GM19397 (cell line): ENCODE data around the gene RASA4.
"Not testable (repeated sequence)": the region's sequence is repeated elsewhere in the genome, so short reads cannot be mapped to it uniquely, and the experiment has no call there.

Source experiments
- ATAC-seq: cut with Tn5 transposase; IDR thresholded peaks from one replicate; pipeline ENCODE4 v1.9.1; 2021; ENCODE audit warnings: mild to moderate bottlenecking, moderate library complexity; ENCODE audit not compliant: unreplicated experiment

The RASA4 gene

DNA sequence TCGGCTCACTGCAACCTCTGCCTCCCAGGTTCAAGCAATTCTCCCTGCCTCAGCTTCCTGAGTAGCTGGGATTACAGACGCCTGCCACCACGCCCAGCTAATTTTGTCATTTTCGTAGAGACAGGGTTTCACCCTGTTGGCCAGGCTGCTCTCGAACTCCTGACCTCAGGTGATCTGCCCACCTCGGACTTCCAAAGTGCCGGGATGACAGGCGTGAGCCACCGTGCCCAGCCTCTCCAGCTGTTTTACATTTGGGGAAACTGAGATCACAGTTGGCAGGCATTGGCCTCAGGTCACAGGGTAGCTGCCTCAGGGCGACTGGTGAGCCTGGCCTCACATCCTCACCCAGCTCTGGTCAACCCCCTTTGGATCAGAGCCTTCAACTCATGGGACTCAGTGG, 6.8 kb downstream of the RASA4 start:
- ATAC-seq, result not testable (repeated sequence)

DNA sequence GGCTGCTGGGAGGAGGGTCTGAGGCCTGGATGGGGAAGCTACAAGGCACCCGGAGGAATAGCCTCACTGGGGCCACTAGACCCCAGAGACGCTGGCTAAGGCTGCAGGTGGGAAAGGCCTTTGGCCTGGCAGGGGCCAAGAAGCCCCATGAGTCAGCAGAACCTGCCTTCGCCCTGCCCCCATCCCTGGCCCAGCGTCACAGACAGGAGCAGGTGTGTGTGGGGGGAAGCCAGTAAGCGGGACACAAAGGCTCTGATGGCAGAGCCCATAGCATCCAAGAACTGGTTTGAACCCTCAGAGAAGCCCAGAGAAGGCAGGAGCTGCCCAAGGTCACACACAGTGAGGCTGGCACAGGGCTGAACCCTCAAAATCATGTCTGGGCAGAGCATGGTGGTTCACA, 9.7 kb downstream of the RASA4 start:
- not testable (repeated sequence) for ATAC-seq

DNA sequence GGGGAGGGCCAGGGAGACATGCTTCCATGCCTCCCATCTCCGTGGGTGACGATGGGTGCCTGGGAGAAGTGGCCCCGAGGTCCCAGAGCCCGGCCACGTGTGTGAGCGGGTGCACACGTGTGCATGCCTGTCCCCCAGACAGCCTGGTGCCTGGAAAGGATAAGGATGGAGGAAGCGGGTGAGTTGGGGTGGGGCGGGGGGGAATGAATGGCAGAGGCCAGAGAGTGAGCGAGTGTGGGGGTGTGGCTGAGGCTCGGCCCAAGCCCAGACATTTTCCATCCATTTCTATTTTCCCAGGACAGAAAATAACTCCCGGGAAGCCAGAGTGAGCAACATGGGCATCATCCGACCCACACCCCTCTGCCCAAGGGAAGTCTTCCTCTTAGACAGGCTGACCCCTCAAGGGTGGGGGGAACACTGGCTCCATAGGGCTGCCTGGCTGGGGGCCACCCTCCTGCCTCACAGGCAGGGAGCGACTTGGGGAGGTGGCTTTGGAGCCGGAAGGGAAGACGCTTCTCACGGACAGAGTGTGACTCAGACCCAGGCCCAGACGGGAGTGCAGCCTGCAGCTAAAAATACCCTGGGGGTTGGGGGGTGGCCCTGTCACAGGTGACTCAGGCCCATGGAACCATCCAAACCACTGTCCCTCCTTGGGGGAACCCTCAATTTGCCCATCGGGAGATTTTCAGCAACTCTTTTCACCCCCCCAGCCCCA, 12.0 kb downstream of the RASA4 start:
- not testable (repeated sequence) for ATAC-seq

DNA sequence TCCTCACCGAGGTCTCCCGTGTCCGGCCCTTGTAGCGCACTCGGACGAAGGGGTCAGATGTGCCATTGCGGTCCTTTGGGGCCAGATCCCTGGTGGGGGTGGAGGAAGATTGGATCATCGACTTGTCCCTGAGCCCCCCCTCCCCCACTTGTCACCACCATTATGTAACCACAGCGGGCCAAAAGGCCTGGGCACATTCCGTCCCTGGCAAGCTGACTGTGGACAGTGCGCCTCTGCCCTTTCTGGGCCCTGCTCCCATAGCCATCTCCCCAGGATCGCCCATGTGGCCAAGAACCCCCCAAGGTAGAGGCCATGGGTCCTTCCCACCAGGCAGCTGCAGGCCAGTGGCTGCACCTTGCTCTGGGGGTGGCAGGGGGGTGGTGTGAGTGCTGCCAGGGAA, 14.2 kb downstream of the RASA4 start:
- not testable (repeated sequence) for ATAC-seq

DNA sequence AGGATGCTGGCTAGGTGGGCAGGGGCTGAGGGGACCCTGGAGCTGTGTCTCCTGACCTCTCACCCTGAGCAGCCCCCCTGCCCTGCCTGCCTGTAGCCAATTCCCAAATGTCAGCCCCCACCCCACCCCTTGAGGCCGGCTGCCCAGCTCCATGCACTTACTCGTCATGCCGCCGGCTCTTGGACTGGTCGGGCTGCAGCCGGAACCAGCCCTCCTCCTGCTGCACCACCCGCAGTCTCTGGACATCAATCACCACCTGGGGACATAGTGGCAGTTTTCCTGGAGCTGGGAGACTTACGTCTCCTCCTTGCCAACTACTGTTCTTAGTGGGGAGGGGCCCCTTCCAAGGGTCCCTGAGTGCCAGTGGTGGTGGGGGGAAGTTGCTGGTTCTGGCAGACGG, 16.9 kb downstream of the RASA4 start:
- ATAC-seq, result not testable (repeated sequence)

DNA sequence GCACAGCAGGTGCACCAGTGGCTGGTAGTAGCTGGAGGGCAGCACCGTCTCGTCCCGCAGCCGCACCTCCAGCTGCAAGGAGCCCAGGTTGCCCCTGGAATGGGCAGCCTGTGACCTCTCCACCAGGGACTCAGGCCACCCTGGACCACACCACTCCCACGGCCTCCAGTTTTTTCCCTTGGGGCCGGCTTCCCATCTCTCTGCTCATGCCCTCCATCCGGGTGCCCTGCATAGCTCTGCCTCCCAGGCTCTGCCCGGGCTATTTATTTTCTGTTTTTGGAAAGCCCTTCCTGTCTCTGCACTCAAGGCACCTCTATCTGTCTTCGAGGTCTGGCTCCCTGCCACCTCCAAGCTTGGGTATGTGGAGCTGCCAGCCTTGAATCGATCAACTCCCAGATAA, 20.5 kb downstream of the RASA4 start:
- ATAC-seq, result not testable (repeated sequence)

DNA sequence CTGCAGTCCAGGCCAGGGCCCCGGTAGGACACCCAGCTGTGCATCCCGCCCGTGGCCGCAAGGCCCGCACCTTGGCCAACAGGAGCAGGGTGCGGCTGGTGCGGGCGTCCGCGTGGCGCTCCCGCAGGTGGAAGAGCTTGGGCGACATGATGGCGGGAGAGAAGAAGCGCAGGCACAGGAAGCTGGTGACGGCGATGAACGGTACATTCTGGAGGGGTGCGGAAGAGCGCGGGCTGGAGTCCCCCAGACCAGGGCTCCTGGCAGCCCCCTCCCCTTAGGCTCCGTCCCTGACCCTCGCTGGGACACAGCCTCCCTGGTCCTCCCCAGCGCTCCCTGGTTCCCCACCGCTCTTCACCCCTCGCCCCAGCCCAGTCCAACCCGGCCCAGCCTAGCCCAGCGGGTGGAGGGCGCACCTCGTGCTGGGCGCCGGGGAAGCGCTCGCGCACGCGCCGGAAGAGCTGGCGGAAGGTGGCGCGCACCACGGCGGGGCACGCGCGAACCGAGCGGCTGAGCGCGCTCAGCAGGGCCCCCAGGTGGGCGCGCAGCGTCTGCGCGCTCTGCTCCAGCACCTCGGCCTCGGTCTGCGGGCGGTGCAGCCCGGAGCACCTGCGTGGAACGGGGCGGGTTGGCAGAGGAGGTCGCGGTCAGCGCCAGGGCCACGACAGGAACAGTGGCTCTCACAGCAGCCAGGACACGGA, 22.8 kb downstream of the RASA4 start:
- ATAC-seq, result peak; percentile 70

DNA sequence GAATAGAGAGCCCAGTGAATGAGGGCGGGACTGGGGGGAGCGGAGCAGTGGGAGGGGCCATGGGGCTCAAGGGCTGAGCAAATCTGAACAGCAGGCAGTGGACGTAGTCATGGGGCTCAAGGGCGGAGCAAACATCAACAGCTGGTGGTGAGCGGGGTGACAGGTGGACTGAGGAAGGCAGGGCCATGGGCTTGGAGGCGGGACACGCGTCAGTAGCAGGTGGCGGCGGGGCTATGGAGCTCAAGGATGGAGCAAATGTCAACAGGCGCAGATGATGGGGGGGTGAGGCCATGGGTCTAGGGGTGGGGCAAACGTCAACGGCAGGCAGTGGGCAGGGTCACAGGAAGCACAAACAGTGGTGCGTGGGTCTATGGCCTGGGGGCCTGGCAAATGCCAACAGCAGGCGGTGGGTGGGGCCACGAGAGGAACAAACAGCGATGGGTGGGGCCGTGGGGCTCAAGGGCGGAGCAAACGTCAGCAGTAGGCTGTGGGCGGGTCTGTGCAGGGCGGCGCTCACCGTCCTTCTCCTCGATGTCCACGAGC, 24.0 kb downstream of the RASA4 start:
- peak; percentile 42 for ATAC-seq

DNA sequence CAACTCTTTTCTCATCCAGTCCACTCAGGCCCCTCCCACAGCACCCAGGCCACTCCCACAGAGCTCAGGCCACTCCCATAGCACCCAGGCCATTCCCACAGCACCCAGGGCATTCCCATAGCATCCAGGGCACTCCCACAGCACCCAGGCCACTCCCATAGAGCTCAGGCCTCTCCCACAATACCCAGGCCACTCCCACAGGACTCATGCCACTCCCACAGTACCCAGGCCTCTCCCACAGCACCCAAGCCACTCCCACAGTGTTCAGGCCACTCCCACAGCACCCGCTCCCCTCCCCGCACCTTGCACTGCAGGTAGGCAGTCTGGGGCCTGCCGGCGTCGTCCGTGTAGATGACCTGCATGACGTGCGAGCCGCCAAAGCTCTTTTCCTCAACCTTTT, 26.7 kb downstream of the RASA4 start:
- peak; percentile 26 for ATAC-seq

DNA sequence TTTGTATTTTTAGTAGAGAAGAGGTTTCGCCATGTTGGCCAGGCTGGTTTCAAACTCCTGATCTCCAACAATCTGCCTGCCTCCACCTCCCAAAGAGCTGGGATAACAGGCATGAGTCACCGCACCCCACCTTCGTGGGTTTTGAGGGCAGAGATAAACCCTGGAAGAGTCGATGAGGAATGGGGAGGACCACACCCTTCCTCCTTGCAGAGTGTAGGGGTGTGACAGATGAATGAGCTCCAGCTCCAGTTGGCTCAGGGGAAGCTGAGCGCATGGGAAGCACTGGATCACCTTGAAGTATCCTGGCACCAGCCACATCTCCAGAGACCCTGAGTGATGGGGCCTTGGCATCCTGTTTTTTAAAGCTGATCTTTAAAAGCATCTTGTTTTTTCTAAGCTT, 33.1 kb downstream of the RASA4 start:
- not testable (repeated sequence) for ATAC-seq

DNA sequence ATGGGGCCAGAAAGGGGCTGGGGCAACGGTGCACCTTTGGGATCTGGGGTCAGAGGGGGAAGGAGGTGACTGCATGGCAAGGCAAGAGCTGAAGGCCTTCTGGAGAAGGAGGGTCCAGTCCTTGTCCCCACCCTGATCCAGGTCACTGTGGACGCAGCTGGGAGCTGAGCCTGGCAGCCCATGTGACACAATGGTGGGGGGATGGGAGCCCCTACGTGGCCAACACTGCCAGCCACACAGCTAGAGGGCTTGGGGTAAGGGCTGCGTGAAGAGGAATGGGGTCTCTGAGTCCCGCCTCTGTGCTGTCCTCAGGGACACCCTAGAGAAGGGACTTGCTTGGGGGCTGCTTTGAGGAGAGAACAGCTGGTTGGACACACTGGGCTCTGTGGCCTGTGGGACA, 34.8 kb downstream of the RASA4 start:
- ATAC-seq, result not testable (repeated sequence)

DNA sequence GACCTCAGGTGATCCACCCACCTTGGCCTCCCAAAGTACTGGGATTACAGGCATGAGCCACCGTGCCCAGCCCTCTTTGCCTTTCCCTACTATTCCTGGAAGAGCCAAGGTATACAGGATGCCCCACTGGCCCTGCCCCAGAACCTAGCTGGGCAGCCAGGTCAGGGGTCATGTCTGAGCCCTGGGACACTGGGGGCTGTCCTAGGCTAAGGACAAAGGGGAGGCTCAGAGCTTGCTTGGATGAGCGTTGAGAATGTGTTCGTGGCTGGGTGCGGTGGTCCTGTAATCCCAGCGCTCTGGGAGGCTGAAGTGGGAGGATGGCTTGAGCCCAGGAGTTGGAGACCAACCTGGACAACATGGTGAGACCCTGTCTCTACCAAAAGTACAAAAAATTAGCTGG, 38.1 kb downstream of the RASA4 start:
- ATAC-seq, result not testable (repeated sequence)

DNA sequence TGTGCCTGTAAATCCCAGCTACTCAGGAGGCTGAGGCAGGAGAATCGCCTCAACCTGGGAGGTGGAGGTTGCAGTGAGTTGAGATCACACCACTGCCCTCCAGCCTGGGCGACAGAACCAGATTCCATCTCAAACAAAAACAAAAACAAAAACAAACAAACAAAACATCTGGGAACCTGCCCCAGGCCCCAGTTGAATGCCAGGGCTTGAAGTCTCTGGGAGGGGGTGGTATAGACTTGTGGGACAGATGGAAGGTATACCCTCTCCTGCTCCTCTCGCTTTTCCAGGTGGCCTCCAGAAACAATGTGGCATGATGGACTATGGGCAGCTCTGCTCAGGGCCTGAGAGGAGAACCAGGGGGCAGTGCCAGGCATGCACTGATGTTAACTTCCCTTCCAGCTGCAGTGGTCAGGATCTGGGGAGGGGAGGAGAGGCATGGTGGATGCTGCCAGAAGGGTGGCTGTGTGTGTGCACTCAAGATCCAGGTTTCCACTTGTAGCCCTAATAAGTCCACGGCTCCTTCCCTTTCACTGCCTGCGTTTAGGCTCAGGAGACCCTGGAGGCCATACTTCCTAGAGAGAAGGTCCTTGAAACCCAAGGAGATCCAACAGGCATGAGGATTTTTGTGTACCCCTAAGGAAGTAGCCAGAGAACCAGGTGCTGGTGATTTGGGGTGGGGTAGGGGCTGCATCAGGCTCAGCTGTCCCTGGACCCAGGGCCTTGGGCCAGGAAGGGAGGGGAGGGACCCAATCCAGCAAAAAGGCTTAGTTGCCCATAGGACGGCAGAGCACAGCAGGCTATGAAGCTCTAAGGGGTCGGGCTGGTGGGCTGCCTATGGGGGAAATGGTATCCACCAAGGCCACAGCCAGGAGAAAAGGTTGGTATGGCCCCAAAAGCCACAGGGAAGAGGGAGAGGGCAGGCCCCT, 39.0 kb downstream of the RASA4 start:
- not testable (repeated sequence) for ATAC-seq

DNA sequence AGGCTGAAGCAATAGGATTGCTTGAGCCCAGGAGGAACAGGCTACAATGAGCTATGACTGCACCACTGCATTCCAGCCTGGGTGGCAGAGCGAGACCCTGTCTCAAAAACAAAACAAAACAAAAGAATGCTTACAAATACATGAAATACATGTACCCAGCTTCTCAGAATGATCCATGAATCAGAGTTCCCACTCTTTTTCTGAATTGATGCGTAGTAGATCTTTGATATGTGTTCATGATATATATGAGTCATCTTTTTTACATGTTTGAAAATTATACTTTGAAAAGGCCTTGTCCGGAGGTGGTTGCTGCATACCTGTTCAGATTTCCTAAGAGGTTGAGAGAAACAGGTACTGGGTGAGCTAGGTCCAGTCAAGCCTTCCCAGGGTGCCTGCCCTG, 40.2 kb downstream of the RASA4 start:
- not testable (repeated sequence) for ATAC-seq

DNA sequence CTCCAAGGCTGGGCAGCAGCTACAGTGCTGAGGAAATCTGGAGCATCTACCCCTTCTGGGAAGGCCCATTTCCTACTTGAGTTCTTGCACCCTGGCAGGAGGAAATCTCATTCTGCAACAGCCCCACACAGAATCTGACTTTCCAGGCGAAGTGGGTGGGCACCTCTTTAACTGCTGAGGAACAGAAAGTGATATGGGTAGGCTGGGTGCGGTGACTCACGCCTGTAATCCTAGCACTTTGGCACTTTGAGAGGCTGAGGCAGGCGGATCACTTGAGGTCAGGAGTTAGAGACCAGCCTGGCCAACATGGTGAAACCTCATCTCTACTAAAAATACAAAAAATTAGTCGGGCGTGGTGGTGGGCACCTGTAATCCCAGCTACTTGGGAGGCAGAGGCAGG, 41.9 kb downstream of the RASA4 start:
- not testable (repeated sequence) for ATAC-seq

DNA sequence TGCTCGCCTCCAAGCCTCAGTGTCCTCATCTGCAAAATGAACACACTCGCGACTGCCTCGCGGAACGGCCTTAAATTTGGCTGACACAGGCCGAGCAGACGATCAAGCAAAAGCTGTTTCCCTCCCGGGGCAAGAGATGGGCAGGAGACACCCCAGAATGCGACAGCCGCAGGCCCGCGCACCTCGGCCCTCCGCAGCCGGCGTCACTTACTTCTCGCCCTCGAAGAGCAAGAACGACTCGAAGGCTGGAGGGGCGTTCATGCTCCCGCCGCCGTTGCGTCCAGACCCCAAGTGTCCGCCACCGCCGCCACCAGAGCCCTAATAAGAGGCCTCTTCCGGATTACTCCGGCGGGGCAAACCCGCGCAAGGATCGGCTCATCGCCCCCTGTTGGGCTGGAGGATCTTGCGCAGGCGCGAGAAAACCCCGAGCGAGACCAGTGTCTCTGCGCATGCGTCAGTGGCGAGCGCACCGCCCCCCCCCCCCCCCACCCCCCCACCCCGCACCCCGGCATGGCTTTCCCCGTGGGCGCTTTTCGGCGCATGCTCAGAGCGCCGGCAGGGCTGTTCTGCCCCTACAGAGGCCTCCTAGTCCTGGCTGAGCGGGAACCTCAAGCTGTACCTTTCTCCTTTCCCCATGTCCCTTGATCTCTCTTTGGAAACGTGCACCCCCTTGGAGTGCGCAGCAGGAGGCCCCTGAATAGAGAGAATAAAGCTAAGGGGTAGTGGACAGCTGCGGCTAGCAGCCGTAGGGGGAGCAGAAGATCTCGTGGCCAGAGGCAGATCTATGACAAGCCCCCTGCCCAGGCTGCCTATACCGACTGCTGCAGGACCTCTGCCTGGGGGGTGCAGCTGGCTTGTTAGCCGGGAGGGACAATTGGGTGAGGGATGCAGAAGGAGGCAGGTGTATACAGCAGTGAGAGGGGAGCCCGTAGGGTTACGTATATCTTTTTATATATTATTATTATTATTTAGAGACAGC, 44.0 kb downstream of the RASA4 start, which contains the start of gene POLR2J3:
TSS of gene POLR2J3 (minus strand) at position 323 of the 979 bp plus-strand sequence. CDS start at position 261, 62 bp downstream.
- ATAC-seq, result peak; percentile 94

DNA sequence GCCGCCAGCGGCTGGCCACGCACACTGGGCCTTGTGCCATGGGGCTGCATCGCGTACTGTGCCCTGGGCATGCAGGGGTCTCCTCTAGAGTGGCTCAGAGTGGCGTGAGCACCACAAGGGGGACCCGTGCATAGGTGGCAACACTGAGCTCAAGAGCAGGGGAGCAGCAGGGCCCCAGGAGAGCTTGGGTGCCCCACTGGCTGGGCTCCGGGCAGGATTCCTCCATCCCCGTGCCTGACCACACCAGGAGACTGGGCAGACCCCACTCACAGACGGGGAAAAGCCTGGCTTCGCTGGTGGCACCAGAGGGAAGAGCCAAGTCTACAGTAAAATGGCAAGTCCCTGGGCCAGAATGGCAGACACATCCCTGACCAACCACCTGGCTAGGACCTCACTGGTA, 47.9 kb downstream of the RASA4 start:
- ATAC-seq, result not testable (repeated sequence)

DNA sequence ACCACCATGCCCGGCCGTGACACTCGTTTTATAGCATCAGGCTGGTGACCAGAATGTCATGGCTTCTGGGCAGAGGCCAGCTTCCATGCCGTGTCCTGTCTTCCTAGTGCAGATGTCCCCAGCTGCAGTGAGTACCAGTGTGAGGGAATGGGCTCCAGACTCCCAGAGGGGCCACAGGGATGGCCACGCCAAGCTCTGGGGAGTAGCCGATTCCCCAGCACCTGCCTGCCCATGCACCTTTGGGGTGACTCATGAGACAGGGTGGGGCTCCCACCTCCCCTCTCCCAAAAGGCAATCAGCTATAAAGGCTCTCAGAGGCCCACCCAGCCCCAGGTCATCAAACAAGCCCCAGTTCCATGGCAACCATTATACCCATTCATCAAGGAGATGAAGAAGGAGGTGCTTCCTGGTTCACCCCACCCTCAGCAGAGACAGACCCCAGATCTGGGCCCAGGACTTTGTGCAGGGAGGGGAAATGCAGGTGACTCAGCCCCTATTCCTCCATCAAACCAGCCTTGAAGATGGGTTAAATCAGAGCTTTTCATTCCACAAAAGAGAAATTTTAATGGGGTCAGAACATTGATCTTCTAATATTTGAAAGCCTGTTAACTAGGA, 65.6 kb downstream of the RASA4 start, which contains the start of gene SPDYE2:
TSS of gene SPDYE2 (plus strand) at position 419 of the 615 bp plus-strand sequence. CDS start 2,030 bp downstream, outside the sequence.
- not testable (repeated sequence) for ATAC-seq

DNA sequence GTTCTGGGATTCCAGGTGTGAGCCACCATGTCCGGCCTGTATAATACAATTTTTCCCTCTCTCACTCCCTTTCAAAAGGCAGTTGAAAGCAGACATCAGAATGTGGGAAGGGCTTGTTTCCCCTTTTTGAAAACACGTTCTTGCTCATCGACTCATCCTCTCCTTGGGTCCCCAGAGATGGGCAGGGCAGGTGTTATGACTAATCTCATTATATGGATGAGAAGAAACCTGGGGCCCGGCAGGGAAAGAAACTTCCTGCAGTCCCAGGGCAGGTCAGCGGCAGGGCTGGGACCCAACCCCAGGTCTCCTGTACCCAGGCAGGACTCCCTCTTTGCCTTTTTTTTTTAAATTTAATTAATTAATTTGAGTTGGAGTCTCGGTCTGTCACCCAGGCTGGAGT, 70.2 kb downstream of the RASA4 start:
- not testable (repeated sequence) for ATAC-seq
